ENCODE data around the gene MYOT. TPM values are rescaled to one million over a fixed set of nuclear protein-coding genes. Genes with fewer than 3 reads are reported as not detected.

MYOT gene
- total RNA-seq = not detected in 2 replicates

GRCh38 chr5:137867664-137868063 is at the start of gene MYOT:
Gene MYOT (plus strand): TSS chr5:137867860. CDS start chr5:137870652, 2,792 bp downstream.
- Mint-ChIP-seq H3K4me1 (ENCODE audit: low read depth) (no peaks in the 10 kb centered on the region), H3K27ac (no peak within 1 kb of the TSS), H3K36me3 (ENCODE audit: low read depth) (no peaks in the 10 kb centered on the region), H3K4me3 (ENCODE audit: low read depth) (no peak within 1 kb of the TSS), H3K27me3 (ENCODE audit: low read depth) (peaks cover 4% of the 10 kb centered on the region), H3K9me3 (no peaks in the 10 kb centered on the region)
- intact Hi-C loops (cut with micrococcal nuclease) = no loop called here
- no peak for DNase-seq (ENCODE audit: low spot score)

DNA sequence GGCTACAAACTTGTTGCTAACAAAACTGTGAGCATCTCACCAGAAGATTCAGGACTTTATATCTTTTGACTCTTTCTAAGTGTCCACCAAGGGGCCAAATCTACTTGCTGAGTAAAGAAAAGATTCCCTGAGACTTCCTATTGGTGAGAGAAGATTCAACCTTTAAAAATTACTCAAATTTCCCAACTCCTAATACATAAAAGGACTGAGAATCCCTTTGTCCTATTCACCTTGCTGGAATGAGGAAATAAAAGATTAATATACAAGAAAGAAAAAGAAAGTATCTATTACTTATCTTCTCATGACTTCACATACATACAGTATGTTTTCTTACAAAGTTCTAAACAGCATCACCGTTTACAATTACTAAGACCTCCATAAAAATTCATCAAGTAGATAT is 47.9 kb upstream of the MYOT start:
- intact Hi-C loops (cut with micrococcal nuclease) = no loop called here
- no peak overlapping the region for H3K4me3 Mint-ChIP-seq (ENCODE audit: low read depth)
- no peaks in the 10 kb centered on the region for H3K9me3 Mint-ChIP-seq
- no peak for DNase-seq (ENCODE audit: low spot score)
- peaks cover 3% of the 10 kb centered on the region for H3K27me3 Mint-ChIP-seq (ENCODE audit: low read depth)
- H3K27ac Mint-ChIP-seq = no peak overlapping the region
- H3K36me3 Mint-ChIP-seq (ENCODE audit: low read depth) = no peaks in the 10 kb centered on the region
- H3K4me1 Mint-ChIP-seq (ENCODE audit: low read depth) = no peaks in the 10 kb centered on the region

- intact Hi-C loops (cut with micrococcal nuclease) = no loop called here
- DNase-seq (ENCODE audit: low spot score) = no peak
- Mint-ChIP-seq H3K27me3 (ENCODE audit: low read depth) (peaks cover 3% of the 10 kb centered on the region), H3K36me3 (ENCODE audit: low read depth) (no peaks in the 10 kb centered on the region), H3K9me3 (peaks cover 7% of the 10 kb centered on the region), H3K27ac (no peak overlapping the region), H3K4me3 (ENCODE audit: low read depth) (no peak overlapping the region), H3K4me1 (ENCODE audit: low read depth) (no peaks in the 10 kb centered on the region)
These were observed 45.4 kb upstream of the MYOT start for GRCh38 chr5:137822158-137822764.

- Mint-ChIP-seq H3K4me3 (ENCODE audit: low read depth) (no peak overlapping the region), H3K4me1 (ENCODE audit: low read depth) (no peaks in the 10 kb centered on the region), H3K27ac (no peak overlapping the region), H3K36me3 (ENCODE audit: low read depth) (no peaks in the 10 kb centered on the region), H3K27me3 (ENCODE audit: low read depth) (peaks cover 3% of the 10 kb centered on the region), H3K9me3 (peaks cover 7% of the 10 kb centered on the region)
- intact Hi-C loops (cut with micrococcal nuclease) = no loop called here
- DNase-seq (ENCODE audit: low spot score) = no peak
These were observed 44.7 kb upstream of the MYOT start for GRCh38 chr5:137822984-137823383.

DNA sequence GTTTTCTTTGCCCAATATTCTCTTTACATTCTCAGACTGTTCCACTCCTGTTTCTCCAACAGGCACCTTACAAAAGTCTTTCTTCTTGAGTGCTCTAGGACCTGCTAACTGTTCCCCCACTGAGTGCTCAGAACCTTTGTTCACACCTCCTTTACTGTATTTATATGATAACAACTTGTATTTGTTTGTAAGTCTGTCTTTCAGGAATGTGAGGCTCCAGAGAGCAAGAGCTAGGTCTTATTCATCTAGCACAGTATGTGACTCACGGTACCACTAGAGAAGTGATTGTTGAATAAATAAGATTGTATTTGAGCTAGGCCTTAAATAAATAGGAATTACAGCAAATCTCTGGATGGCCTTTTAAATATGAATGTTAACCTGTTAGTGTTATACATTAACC is 42.5 kb upstream of the MYOT start:
- no peak overlapping the region for H3K4me3 Mint-ChIP-seq (ENCODE audit: low read depth)
- peaks cover 1% of the 10 kb centered on the region for H3K27me3 Mint-ChIP-seq (ENCODE audit: low read depth)
- H3K36me3 Mint-ChIP-seq (ENCODE audit: low read depth) = no peaks in the 10 kb centered on the region
- H3K4me1 Mint-ChIP-seq (ENCODE audit: low read depth) = no peaks in the 10 kb centered on the region
- no peak for DNase-seq (ENCODE audit: low spot score)
- no peak overlapping the region for H3K27ac Mint-ChIP-seq
- intact Hi-C loops (cut with micrococcal nuclease) = no loop called here
- H3K9me3 Mint-ChIP-seq = peaks cover 7% of the 10 kb centered on the region

DNA sequence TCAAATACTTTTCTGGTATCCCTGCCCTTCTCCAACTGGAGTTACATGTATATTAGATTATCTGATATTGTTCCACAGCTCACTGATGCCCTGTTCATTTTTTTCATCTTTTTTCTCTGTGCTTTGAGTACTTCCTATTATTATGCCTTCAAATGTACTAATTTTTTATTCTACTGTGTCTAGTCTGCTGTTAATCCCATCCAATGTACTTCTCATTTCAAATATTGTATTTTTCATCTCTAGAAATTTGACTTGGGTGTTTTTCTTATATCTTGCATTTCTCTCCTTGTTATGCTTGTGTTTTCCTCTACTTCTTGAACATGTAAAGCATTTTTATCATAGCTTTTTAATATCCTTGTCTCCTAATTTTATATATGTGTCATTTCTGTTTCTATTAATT is 41.6 kb upstream of the MYOT start:
- intact Hi-C loops (cut with micrococcal nuclease) = no loop called here

GRCh38 chr5:137828180-137828579 is 39.5 kb upstream of the MYOT start:
- peaks cover 1% of the 10 kb centered on the region for H3K27me3 Mint-ChIP-seq (ENCODE audit: low read depth)
- no peaks in the 10 kb centered on the region for H3K4me1 Mint-ChIP-seq (ENCODE audit: low read depth)
- intact Hi-C loops (cut with micrococcal nuclease) = no loop called here
- no peak for DNase-seq (ENCODE audit: low spot score)
- H3K36me3 Mint-ChIP-seq (ENCODE audit: low read depth) = no peaks in the 10 kb centered on the region
- peaks cover 7% of the 10 kb centered on the region for H3K9me3 Mint-ChIP-seq
- H3K27ac Mint-ChIP-seq = no peak overlapping the region
- H3K4me3 Mint-ChIP-seq (ENCODE audit: low read depth) = no peak overlapping the region

More for the DNA sequence above, 41.6 kb upstream of the MYOT start:
- peaks cover 1% of the 10 kb centered on the region for H3K27me3 Mint-ChIP-seq (ENCODE audit: low read depth)
- no peak overlapping the region for H3K27ac Mint-ChIP-seq
- H3K4me1 Mint-ChIP-seq (ENCODE audit: low read depth) = no peaks in the 10 kb centered on the region
- H3K4me3 Mint-ChIP-seq (ENCODE audit: low read depth) = no peak overlapping the region
- peaks cover 7% of the 10 kb centered on the region for H3K9me3 Mint-ChIP-seq
- no peaks in the 10 kb centered on the region for H3K36me3 Mint-ChIP-seq (ENCODE audit: low read depth)
- DNase-seq (ENCODE audit: low spot score) = no peak

GRCh38 chr5:137828664-137829063 is 39.0 kb upstream of the MYOT start:
- no peak overlapping the region for H3K27ac Mint-ChIP-seq
- intact Hi-C loops (cut with micrococcal nuclease) = no loop called here
- DNase-seq (ENCODE audit: low spot score) = no peak
- peaks cover 7% of the 10 kb centered on the region for H3K9me3 Mint-ChIP-seq
- H3K36me3 Mint-ChIP-seq (ENCODE audit: low read depth) = no peaks in the 10 kb centered on the region
- H3K27me3 Mint-ChIP-seq (ENCODE audit: low read depth) = peaks cover 1% of the 10 kb centered on the region
- H3K4me3 Mint-ChIP-seq (ENCODE audit: low read depth) = no peak overlapping the region
- H3K4me1 Mint-ChIP-seq (ENCODE audit: low read depth) = no peaks in the 10 kb centered on the region

GRCh38 chr5:137831105-137831504 is 36.6 kb upstream of the MYOT start:
- DNase-seq (ENCODE audit: low spot score) = no peak
- Mint-ChIP-seq H3K27ac (no peak overlapping the region), H3K9me3 (peaks cover 4% of the 10 kb centered on the region)

DNA sequence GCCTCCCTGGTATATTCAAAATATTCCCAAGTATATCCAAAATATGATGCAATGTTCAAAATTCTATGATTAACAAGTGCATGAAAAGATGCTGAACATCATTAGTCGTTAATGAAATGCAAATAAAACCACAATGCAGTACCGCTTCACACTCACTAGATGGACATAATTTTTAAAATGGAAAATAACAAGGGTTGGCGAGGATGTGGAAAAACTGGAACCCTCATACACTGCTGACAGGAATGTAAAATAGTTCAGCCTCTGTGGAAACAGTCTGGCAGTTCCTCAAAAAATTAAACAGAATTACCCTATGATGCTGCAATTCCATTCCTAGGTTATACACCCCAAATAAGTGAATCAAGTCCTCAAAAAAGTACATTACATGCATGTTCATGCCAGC is 36.1 kb upstream of the MYOT start:
- H3K27me3 Mint-ChIP-seq (ENCODE audit: low read depth) = peaks cover 3% of the 10 kb centered on the region
- no peaks in the 10 kb centered on the region for H3K36me3 Mint-ChIP-seq (ENCODE audit: low read depth)
- no peaks in the 10 kb centered on the region for H3K4me1 Mint-ChIP-seq (ENCODE audit: low read depth)
- no peak overlapping the region for H3K27ac Mint-ChIP-seq
- DNase-seq (ENCODE audit: low spot score) = no peak
- H3K9me3 Mint-ChIP-seq = peaks cover under 1% of the 10 kb centered on the region
- intact Hi-C loops (cut with micrococcal nuclease) = no loop called here
- no peak overlapping the region for H3K4me3 Mint-ChIP-seq (ENCODE audit: low read depth)

More at GRCh38 chr5:137831105-137831504, 36.6 kb upstream of the MYOT start:
- intact Hi-C loops (cut with micrococcal nuclease) = no loop called here
- Mint-ChIP-seq H3K27me3 (ENCODE audit: low read depth) (peaks cover 3% of the 10 kb centered on the region), H3K36me3 (ENCODE audit: low read depth) (no peaks in the 10 kb centered on the region), H3K4me3 (ENCODE audit: low read depth) (no peak overlapping the region), H3K4me1 (ENCODE audit: low read depth) (no peaks in the 10 kb centered on the region)

DNA sequence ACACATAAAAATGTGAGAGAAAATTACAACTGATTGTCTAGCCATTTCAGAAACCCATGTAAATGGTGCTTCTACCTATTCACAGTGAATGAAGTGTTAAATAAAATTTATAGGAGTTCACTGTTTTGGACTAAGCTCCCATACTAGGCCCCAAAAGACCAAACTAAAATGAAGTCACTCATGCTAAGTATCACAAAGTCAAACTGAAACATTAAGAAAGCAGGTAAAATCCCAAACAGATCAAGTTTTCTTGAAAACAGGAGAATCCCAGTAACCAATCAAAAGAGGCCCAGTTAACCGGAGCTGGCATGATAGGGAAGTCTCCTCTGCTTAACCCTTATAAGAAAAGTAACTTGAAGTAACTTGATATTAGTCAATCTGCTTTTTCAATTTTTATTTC is 35.2 kb upstream of the MYOT start:
- Mint-ChIP-seq H3K36me3 (ENCODE audit: low read depth) (no peaks in the 10 kb centered on the region), H3K27me3 (ENCODE audit: low read depth) (peaks cover 3% of the 10 kb centered on the region), H3K9me3 (no peaks in the 10 kb centered on the region), H3K4me1 (ENCODE audit: low read depth) (no peaks in the 10 kb centered on the region), H3K27ac (no peak overlapping the region), H3K4me3 (ENCODE audit: low read depth) (no peak overlapping the region)
- no peak for DNase-seq (ENCODE audit: low spot score)
- intact Hi-C loops (cut with micrococcal nuclease) = no loop called here

GRCh38 chr5:137833463-137833862 is 34.2 kb upstream of the MYOT start:
- Mint-ChIP-seq H3K27me3 (ENCODE audit: low read depth) (peaks cover 3% of the 10 kb centered on the region), H3K4me3 (ENCODE audit: low read depth) (no peak overlapping the region), H3K4me1 (ENCODE audit: low read depth) (no peaks in the 10 kb centered on the region), H3K36me3 (ENCODE audit: low read depth) (no peaks in the 10 kb centered on the region), H3K27ac (no peak overlapping the region), H3K9me3 (no peaks in the 10 kb centered on the region)
- no peak for DNase-seq (ENCODE audit: low spot score)
- intact Hi-C loops (cut with micrococcal nuclease) = no loop called here

GRCh38 chr5:137834498-137835049 is 33.1 kb upstream of the MYOT start:
- DNase-seq (ENCODE audit: low spot score) = no peak
- intact Hi-C loops (cut with micrococcal nuclease) = no loop called here
- H3K36me3 Mint-ChIP-seq (ENCODE audit: low read depth) = no peaks in the 10 kb centered on the region
- H3K27me3 Mint-ChIP-seq (ENCODE audit: low read depth) = peaks cover 3% of the 10 kb centered on the region
- no peak overlapping the region for H3K4me3 Mint-ChIP-seq (ENCODE audit: low read depth)
- no peak overlapping the region for H3K27ac Mint-ChIP-seq
- no peaks in the 10 kb centered on the region for H3K9me3 Mint-ChIP-seq
- H3K4me1 Mint-ChIP-seq (ENCODE audit: low read depth) = no peaks in the 10 kb centered on the region
